HG03045 (cell line): ENCODE results near the gene KCNMA1.
A peak's percentile ranks its signal among the peaks of the same experiment; 100 is the strongest.

Source experiments
- ATAC-seq: cut with Tn5 transposase; IDR thresholded peaks from one replicate; pipeline ENCODE4 v1.9.1; 2021; ENCODE audit warnings: mild to moderate bottlenecking, moderate library complexity; ENCODE audit not compliant: unreplicated experiment

Gene KCNMA1

DNA sequence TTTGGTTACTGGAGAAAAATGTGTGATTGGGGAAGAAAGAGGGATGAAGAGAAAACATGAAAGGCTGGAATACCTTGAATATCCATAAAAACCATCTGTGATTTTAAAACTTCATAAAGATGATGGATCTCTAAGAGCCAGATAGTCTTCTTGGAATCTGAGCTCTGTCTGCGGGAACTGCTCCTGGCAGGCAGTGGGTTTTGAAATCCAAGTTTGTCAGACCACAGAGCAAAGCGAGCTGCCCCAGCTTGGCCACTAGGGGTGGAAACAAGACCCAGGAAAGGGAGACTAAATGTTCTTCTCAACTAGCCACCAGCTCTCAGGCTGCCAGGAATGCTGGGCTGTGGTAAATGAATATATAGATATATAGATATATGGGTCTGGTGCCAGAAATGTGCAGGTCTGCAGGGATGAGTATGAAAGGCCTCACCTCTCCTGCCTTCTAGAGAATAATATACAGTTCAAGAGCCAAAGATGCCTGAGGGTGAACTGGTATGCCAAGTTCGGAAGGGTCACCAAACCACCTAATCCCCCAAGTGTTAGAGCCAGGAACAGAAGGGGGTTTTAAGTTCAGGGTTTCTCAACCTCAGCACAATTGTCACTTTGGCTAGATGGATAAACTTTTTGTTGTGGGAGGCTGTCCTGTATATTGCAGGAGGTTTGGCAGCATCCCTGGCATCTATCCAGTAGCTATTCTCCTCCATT is 208.8 kb downstream of the KCNMA1 start:
- no peak for ATAC-seq

DNA sequence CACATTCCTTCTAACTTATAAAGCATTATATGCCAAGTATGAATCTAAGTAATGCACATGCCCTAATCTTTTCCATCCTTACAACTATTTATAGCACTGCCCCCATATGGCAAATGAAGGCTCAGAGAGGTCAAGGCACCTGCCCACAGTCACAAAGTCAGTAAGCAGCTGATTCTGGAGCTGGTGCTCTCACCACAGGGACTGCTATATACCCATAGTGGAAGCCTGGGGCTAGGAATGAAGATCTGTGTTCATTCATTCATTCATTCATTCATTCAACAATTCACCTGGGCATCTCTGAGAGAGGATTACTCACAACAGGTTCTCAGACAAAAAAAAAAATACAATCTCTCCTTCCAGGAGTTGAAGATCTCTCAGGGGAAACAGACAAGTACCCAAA is 213.4 kb downstream of the KCNMA1 start:
- ATAC-seq: no peak

GRCh38 chr10:77422491-77423338 is 214.9 kb downstream of the KCNMA1 start:
- no peak for ATAC-seq

DNA sequence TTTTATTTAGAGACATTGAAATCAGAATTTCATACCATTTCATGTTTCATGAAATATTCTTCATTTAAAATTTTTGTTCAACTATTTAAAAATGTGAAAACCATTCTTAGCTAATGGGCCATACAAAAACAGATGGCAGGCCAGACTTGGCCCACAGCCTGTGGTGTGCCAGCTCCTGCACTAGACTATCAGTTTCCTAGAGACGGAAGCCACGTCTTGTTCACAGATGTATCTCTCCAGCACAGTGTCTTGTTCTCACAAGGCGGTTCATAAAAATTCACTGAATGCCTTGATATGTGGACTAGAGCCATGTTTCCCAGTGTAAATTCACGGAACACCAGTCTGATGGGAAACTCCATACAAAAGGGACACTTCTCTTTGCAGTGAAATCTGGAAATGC is 216.0 kb downstream of the KCNMA1 start:
- no peak for ATAC-seq

GRCh38 chr10:77420947-77421523 is 216.6 kb downstream of the KCNMA1 start:
- no peak for ATAC-seq

- no peak for ATAC-seq
These were observed 217.6 kb downstream of the KCNMA1 start for GRCh38 chr10:77419979-77420378.

- ATAC-seq: no peak
These were observed 218.6 kb downstream of the KCNMA1 start for GRCh38 chr10:77419056-77419455.

- no peak for ATAC-seq
These were observed 219.6 kb downstream of the KCNMA1 start for GRCh38 chr10:77417806-77418640.

GRCh38 chr10:77417359-77417758 is 220.2 kb downstream of the KCNMA1 start:
- no peak for ATAC-seq

- no peak for ATAC-seq
These were observed 221.1 kb downstream of the KCNMA1 start for GRCh38 chr10:77416311-77417135.

GRCh38 chr10:77415313-77415960 is 222.2 kb downstream of the KCNMA1 start:
- no peak for ATAC-seq

GRCh38 chr10:77413231-77413630 is 224.4 kb downstream of the KCNMA1 start:
- ATAC-seq: no peak

GRCh38 chr10:77412573-77413133 is 225.0 kb downstream of the KCNMA1 start:
- peak; percentile 55 for ATAC-seq

DNA sequence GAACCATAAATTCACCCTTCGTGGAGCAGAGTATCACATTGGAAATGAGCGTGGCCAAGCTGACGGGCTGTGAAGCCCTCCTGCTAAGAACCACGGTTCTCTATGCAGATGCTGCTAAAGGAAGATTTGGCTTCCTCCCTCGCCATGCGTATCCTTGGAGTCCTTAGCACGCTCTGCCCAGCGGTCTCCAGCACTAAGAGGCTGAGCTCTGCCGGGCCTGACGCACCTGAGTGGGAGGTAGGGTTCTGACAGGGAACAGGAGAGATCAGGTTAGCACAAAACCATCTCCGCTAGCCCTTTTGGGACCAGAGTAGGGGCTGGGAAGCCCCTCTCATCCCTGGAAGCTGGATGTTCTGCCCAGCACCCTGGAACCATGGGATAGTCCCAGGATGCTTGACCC is 225.8 kb downstream of the KCNMA1 start:
- ATAC-seq: no peak

- no peak for ATAC-seq
These were observed 227.1 kb downstream of the KCNMA1 start for GRCh38 chr10:77410523-77410922.

- no peak for ATAC-seq
These were observed 227.7 kb downstream of the KCNMA1 start for GRCh38 chr10:77409697-77410471.

GRCh38 chr10:77408259-77408658 is 229.3 kb downstream of the KCNMA1 start:
- ATAC-seq: no peak

DNA sequence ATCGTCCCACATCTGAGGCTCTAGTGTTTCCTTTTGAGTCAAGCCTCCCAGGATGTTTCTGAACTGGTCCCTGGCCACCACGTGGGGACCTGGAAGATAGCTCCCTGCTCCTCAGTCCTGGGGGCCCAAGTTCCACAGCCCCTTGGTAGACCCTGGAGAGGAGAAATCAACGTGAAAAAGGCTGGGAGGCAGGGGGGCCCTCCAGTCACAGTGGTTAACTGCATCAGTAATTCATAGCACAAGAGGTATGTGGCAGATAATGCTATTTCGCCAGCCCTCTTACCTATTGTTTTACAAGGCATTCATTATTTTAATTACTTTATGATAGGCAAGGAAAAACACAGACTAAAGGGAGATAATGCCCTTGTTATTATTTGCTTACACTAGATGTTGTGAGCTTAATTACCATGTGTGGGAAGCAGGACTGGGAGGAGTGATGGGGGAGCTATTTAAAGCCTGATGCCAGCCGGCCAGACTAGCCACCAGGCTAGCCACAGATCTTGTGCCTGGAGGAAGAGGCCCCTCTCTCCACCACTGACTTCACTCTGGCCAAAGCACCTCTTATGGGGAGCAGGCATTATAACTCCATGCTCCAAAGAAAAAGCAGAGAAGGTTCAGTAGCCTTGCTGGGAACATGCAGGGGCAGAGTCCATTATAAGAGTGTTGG is 230.7 kb downstream of the KCNMA1 start:
- ATAC-seq: no peak
